HCT116 (cell line): ENCODE results near the gene LEUTX. TPM values are rescaled to one million over a fixed set of nuclear protein-coding genes. Genes with fewer than 3 reads are reported as not detected.

ENCODE experiments used
- ATAC-seq: fragments of 200-7000 bp; cut with Tn5 transposase; 2 replicates; pipeline ENCODE4 v1.9.1; 2020; ENCODE audit warnings: mild to moderate bottlenecking, moderate library complexity
- BruUV-seq: library from RNA; stranded (reverse); fragments of 400-500 nt; replicated peaks from 2 replicates; lab custom pipeline; 2021; lab: Mats Ljungman, UMichigan
- CTCF ChIA-PET: fragments of 300-600 bp; sonication (Branson Sonifier 250); formaldehyde crosslinking; loops from one replicate; lab custom pipeline; 2021; ENCODE audit warnings: antibody characterized with exemption; lab: Charles Lee
- POLR2A ChIA-PET: fragments of 300-600, 350-600 bp; sonication (Branson Sonifier 250); formaldehyde crosslinking; loops from one replicate; lab custom pipeline; 2021; ENCODE audit warnings: antibody characterized with exemption; lab: Charles Lee
- RAD21 ChIA-PET, 2 experiments: fragments of 300-600 bp; sonication (Branson Sonifier 250); formaldehyde crosslinking; loops; one replicate each; lab custom pipeline; 2023; ENCODE audit warnings: low total read pairs in 2 of 2; ENCODE audit not compliant: uncharacterized antibody in 2 of 2, unreplicated experiment in 2 of 2, low non-redundant PET in 1 of 2; lab: Charles Lee
- DNase-seq: peaks from one replicate; pipeline ENCODE4 v3.0.0-alpha.2; 2010; ENCODE audit warnings: low read depth, low spot score
- H2AFZ ChIP-seq: fragments of 200-600 bp; shearing (Covaris generic), sonication (generic); 2 replicates; pipeline ENCODE4 v1.6.1; 2017; ENCODE audit warnings: low read depth, mixed run types, mixed read lengths, antibody characterized with exemption, low read length; ENCODE audit not compliant: poor library complexity, severe bottlenecking
- H3K27ac ChIP-seq: 2 replicates; pipeline ENCODE4 v1.5.1; 2012; ENCODE audit warnings: low read depth, low read length
- H3K27me3 ChIP-seq: fragments of 200-600 bp; sonication (generic); 2 replicates; pipeline ENCODE4 v1.6.1; 2016; ENCODE audit warnings: mixed run types, low read length, mixed read lengths; ENCODE audit not compliant: insufficient read depth
- H3K36me3 ChIP-seq, 2 experiments: fragments of 200-500 bp in 1 of 2; fragments of 200-600 bp in 1 of 2; sonication (Bioruptor generic) in 1 of 2; sonication (generic) in 1 of 2; 2 replicates each; pipeline versions ENCODE4 v1.5.1 to v1.6.1; 2014 to 2016; ENCODE audit warnings: low read length in 2 of 2, inconsistent platforms in 1 of 2, mixed read lengths in 1 of 2, mixed run types in 1 of 2; ENCODE audit not compliant: insufficient read depth in 2 of 2, control insufficient read depth in 1 of 2
- H3K4me1 ChIP-seq, 2 experiments: fragments of 200-600 bp in 1 of 2; sonication (generic) in 1 of 2; 2 replicates each; pipeline versions ENCODE4 v1.5.1 to v1.6.1; 2012 to 2017; ENCODE audit warnings: low read length in 2 of 2, inconsistent platforms in 1 of 2, mild to moderate bottlenecking in 1 of 2, mixed read lengths in 1 of 2, mixed run types in 1 of 2, moderate library complexity in 1 of 2; ENCODE audit not compliant: insufficient read depth in 2 of 2, control insufficient read depth in 1 of 2
- H3K4me2 ChIP-seq: fragments of 200-600 bp; sonication (generic); 2 replicates; pipeline ENCODE4 v1.6.1; 2017; ENCODE audit warnings: mixed run types, low read length, mixed read lengths
- H3K4me3 ChIP-seq, 2 experiments: fragments of 200-600 bp in 1 of 2; sonication (generic) in 1 of 2; replicated peaks in 1 of 2; 2 replicates each; pipeline ENCODE4 v1.5.1; 2011 to 2016; ENCODE audit warnings: low read length in 2 of 2, control low read depth in 1 of 2, low read depth in 1 of 2, mild to moderate bottlenecking in 1 of 2, mixed read lengths in 1 of 2, mixed run types in 1 of 2
- H3K79me2 ChIP-seq: fragments of 200-600 bp; sonication (generic); 2 replicates; pipeline ENCODE4 v1.6.1; 2017; ENCODE audit warnings: mild to moderate bottlenecking, mixed run types, low read length, moderate library complexity, mixed read lengths; ENCODE audit not compliant: insufficient read depth
- H3K9ac ChIP-seq: fragments of 200-600 bp; sonication (generic); 2 replicates; pipeline ENCODE4 v1.6.1; 2016; ENCODE audit warnings: low read length, mixed read lengths
- H3K9me2 ChIP-seq: fragments of 200-600 bp; sonication (generic), shearing (Covaris generic); 2 replicates; pipeline ENCODE4 v1.6.1; 2017; ENCODE audit warnings: mixed run types, mild to moderate bottlenecking, moderate library complexity; ENCODE audit not compliant: insufficient read depth
- H3K9me3 ChIP-seq, 2 experiments: fragments of 200-500 bp in 1 of 2; fragments of 200-600 bp in 1 of 2; sonication (Bioruptor generic) in 1 of 2; sonication (generic) in 1 of 2; 2 replicates each; pipeline ENCODE4 v1.6.1; 2014 to 2017; ENCODE audit warnings: low read length in 2 of 2, mixed read lengths in 2 of 2, inconsistent platforms in 1 of 2, low read depth in 1 of 2, mild to moderate bottlenecking in 1 of 2, mixed run types in 1 of 2, moderate library complexity in 1 of 2; ENCODE audit not compliant: control insufficient read depth in 1 of 2, insufficient read depth in 1 of 2
- H4K20me1 ChIP-seq: fragments of 200-600 bp; sonication (generic), shearing (Covaris generic); 2 replicates; pipeline ENCODE4 v1.6.1; 2017; ENCODE audit warnings: mixed run types, mild to moderate bottlenecking, moderate library complexity; ENCODE audit not compliant: insufficient read depth
- ATF3 ChIP-seq: IDR thresholded peaks from 2 replicates; pipeline ENCODE4 v1.6.1; 2012
- CEBPB ChIP-seq: IDR thresholded peaks from 2 replicates; pipeline ENCODE4 v1.6.1; 2012; ENCODE audit warnings: low read depth
- CTCF ChIP-seq, 3 experiments: fragments of 200-600 bp in 1 of 3; sonication (generic) in 1 of 3; IDR thresholded peaks in 2 of 3; conservative IDR thresholded peaks in 1 of 3; 2 replicates each; pipeline ENCODE4 v1.5.1; 2012 to 2017; ENCODE audit warnings: low read depth in 2 of 3, low read length in 2 of 3, antibody characterized with exemption in 1 of 3, borderline replicate concordance in 1 of 3, control low read depth in 1 of 3, mild to moderate bottlenecking in 1 of 3, mixed read lengths in 1 of 3, mixed run types in 1 of 3, moderate library complexity in 1 of 3; ENCODE audit not compliant: insufficient read depth in 1 of 3
- EZH2 ChIP-seq: fragments of 200-600 bp; sonication (generic); IDR thresholded peaks from 2 replicates; pipeline ENCODE4 v1.6.1; 2017; ENCODE audit warnings: antibody characterized with exemption, mixed run types
- POLR2A ChIP-seq: IDR thresholded peaks from 2 replicates; pipeline ENCODE4 v1.7.0; 2011; ENCODE audit warnings: borderline replicate concordance; ENCODE audit not compliant: insufficient read depth, insufficient read length; ENCODE audit errors: extremely low read depth
- RAD21 ChIP-seq: IDR thresholded peaks from 2 replicates; pipeline ENCODE4 v1.6.1; 2012; ENCODE audit warnings: low read depth, mild to moderate bottlenecking
- REST ChIP-seq: IDR thresholded peaks from 2 replicates; pipeline ENCODE4 v1.6.1; 2012; ENCODE audit warnings: low read depth
- TCF7L2 ChIP-seq: IDR thresholded peaks from 2 replicates; pipeline ENCODE4 v1.7.0; 2011; ENCODE audit warnings: borderline replicate concordance, inconsistent platforms; ENCODE audit not compliant: insufficient read depth, insufficient read length; ENCODE audit errors: extremely low read depth
- ZBTB33 ChIP-seq: IDR thresholded peaks from 2 replicates; pipeline ENCODE4 v1.6.1; 2011; ENCODE audit warnings: mild to moderate bottlenecking, low read length, moderate library complexity; ENCODE audit not compliant: insufficient replicate concordance; ENCODE audit errors: extremely low read depth
- ZFX ChIP-seq: fragments of 450-650 bp; IDR thresholded peaks from 2 replicates; pipeline ENCODE4 v1.6.1; 2017
- ZNF274 ChIP-seq: fragments of 200-500 bp; sonication (Bioruptor generic); IDR thresholded peaks from 2 replicates; pipeline ENCODE4 v1.6.1; 2014; ENCODE audit warnings: mild to moderate bottlenecking, low read depth, low read length, inconsistent platforms
- intact Hi-C: fragments of 100-400 bp; cut with micrococcal nuclease; formaldehyde crosslinking; loops from 2 replicates; pipeline ENCODE4 v1.10.0; 2022
- total RNA-seq: library from RNA; stranded (reverse); gene quantifications from one replicate; pipeline ENCODE4 v1.2.1, GENCODE V29; 2021; ENCODE audit not compliant: unreplicated experiment

The LEUTX gene
- total RNA-seq, 1 experiment from 2014 or later = not detected

GRCh38 chr19:39752390-39752789, 26.3 kb upstream of the LEUTX start:
- intact Hi-C loops = no loop called here
- peaks cover 70% of the 10 kb centered on the region for H3K27me3 ChIP-seq

GRCh38 chr19:39752795-39753194, 25.9 kb upstream of the LEUTX start:
- Histone ChIP-seq H3K27me3 (peaks cover 74% of the 10 kb centered on the region), H3K9me3 (no peaks in the 10 kb centered on the region)
- CTCF ChIA-PET = no interaction called here

More at GRCh38 chr19:39752390-39752789, 26.3 kb upstream of the LEUTX start:
- Histone ChIP-seq H3K4me1 (no peaks in the 10 kb centered on the region), H3K36me3 (no peaks in the 10 kb centered on the region), H3K4me2 (no peak overlapping the region), H3K27ac (no peak overlapping the region), H3K9me3 (no peaks in the 10 kb centered on the region), H3K9ac (no peak overlapping the region), H4K20me1 (no peaks in the 10 kb centered on the region), H3K79me2 (no peaks in the 10 kb centered on the region), H2AFZ (no peak overlapping the region), H3K9me2 (no peaks in the 10 kb centered on the region), H3K4me3 (no peak overlapping the region)
- CTCF ChIA-PET = no interaction called here
- BruUV-seq = no TSS peak
- POLR2A ChIA-PET = no interaction called here
- TF ChIP-seq ATF3 = no peak
- ATAC-seq = no peak
- DNase-seq = no peak
- RAD21 ChIA-PET = no interaction called here

More at GRCh38 chr19:39752795-39753194, 25.9 kb upstream of the LEUTX start:
- no peak for TF ChIP-seq TCF7L2
- TF ChIP-seq ZFX = no peak
- no peak for TF ChIP-seq EZH2
- no peak for TF ChIP-seq POLR2A
- TF ChIP-seq CEBPB = no peak
- no peak for TF ChIP-seq ZBTB33
- TF ChIP-seq REST = no peak
- no peak for TF ChIP-seq CTCF (IDR thresholded peaks at IDR 0.05 in 2 of 3, conservative IDR thresholded peaks at IDR 0.05 in 1 of 3; ENCODE audit: borderline replicate concordance in 1 of 3, insufficient read depth in 1 of 3, low read depth in 2 of 3, low read length in 2 of 3)
- TF ChIP-seq ZNF274 = no peak
- TF ChIP-seq RAD21 = no peak
- no peaks in the 10 kb centered on the region for H3K79me2 ChIP-seq
- BruUV-seq = no TSS peak
- no peaks in the 10 kb centered on the region for H4K20me1 ChIP-seq
- H2AFZ ChIP-seq = no peak overlapping the region
- DNase-seq (no peak), ATAC-seq (no peak)
- no peak overlapping the region for H3K27ac ChIP-seq
- intact Hi-C loops = no loop called here
- H3K4me2 ChIP-seq = no peak overlapping the region
- H3K9ac ChIP-seq = no peak overlapping the region
- H3K9me2 ChIP-seq = no peaks in the 10 kb centered on the region
- H3K36me3 ChIP-seq = no peaks in the 10 kb centered on the region
- ChIA-PET POLR2A (no interaction called here), RAD21 (no interaction called here)
- no peaks in the 10 kb centered on the region for H3K4me1 ChIP-seq
- H3K4me3 ChIP-seq = no peak overlapping the region
